Measurements from ENCODE around the gene C8A. TPM values are rescaled to one million over a fixed set of nuclear protein-coding genes. Genes with fewer than 3 reads are reported as not detected.

The C8A gene
- total RNA-seq, 1 experiment from 2014 or later, result 0.13 TPM

GRCh38 chr1:56938646-56939045, 84.0 kb downstream of the C8A start:
- H3K36me3 Mint-ChIP-seq, result no peaks in the 10 kb centered on the region
- TF ChIP-seq SMAD3 (CRISPR knock-in tag; IDR thresholded peaks at IDR 0.05; ENCODE audit: borderline replicate concordance), result no peak
- no peak for TF ChIP-seq CREB1 (CRISPR knock-in tag; IDR thresholded peaks at IDR 0.05)
- no peak for TF ChIP-seq AR (CRISPR knock-in tag; IDR thresholded peaks at IDR 0.05)
- no peak for TF ChIP-seq JUN (CRISPR knock-in tag; IDR thresholded peaks at IDR 0.05)
- no peak for TF ChIP-seq FOXJ3 (CRISPR knock-in tag; IDR thresholded peaks at IDR 0.05; ENCODE audit: borderline replicate concordance)
- no peak for TF ChIP-seq TP53 (CRISPR knock-in tag; IDR thresholded peaks at IDR 0.05)
- TF ChIP-seq E2F4 (CRISPR knock-in tag; IDR thresholded peaks at IDR 0.05; ENCODE audit: borderline replicate concordance, low read depth), result no peak
- no peak for TF ChIP-seq MAX (CRISPR knock-in tag; IDR thresholded peaks at IDR 0.05)
- TF ChIP-seq SMAD4 (CRISPR knock-in tag; IDR thresholded peaks at IDR 0.05), result no peak
- TF ChIP-seq HMGXB4 (CRISPR knock-in tag; IDR thresholded peaks at IDR 0.05), result no peak
- TF ChIP-seq ZNF263 (CRISPR knock-in tag; IDR thresholded peaks at IDR 0.05; ENCODE audit: low read depth), result no peak
- TF ChIP-seq NR3C1 (CRISPR knock-in tag; conservative IDR thresholded peaks at IDR 0.05; ENCODE audit: low read depth), result no peak
- no peak for TF ChIP-seq ZNF416 (CRISPR knock-in tag; IDR thresholded peaks at IDR 0.05)
- TF ChIP-seq PRDM15 (CRISPR knock-in tag; IDR thresholded peaks at IDR 0.05), result no peak
- no peak for TF ChIP-seq KAT7 (CRISPR knock-in tag; IDR thresholded peaks at IDR 0.05; ENCODE audit: borderline replicate concordance)
- H3K4me1 Mint-ChIP-seq, result peaks cover 26% of the 10 kb centered on the region
- H3K9me3 Mint-ChIP-seq, result no peaks in the 10 kb centered on the region
- ChIA-PET CTCF (no interaction called here), POLR2A (no interaction called here)
- H3K27ac Mint-ChIP-seq, result no peak overlapping the region
- no peak overlapping the region for H3K4me3 Mint-ChIP-seq
- peaks cover 60% of the 10 kb centered on the region for H3K27me3 Mint-ChIP-seq (ENCODE audit: low read depth)
- ATAC-seq (no peak), DNase-seq (ENCODE audit: low spot score) (no peak)

- peaks cover 55% of the 10 kb centered on the region for H3K27me3 Mint-ChIP-seq (ENCODE audit: low read depth)
- H3K36me3 Mint-ChIP-seq, result no peaks in the 10 kb centered on the region
- ATAC-seq (peak; percentile 80), DNase-seq (ENCODE audit: low spot score) (no peak)
- H3K4me3 Mint-ChIP-seq, result no peak overlapping the region
- no peak overlapping the region for H3K27ac Mint-ChIP-seq
- H3K9me3 Mint-ChIP-seq, result no peaks in the 10 kb centered on the region
- ChIA-PET CTCF (no interaction called here), POLR2A (no interaction called here)
- H3K4me1 Mint-ChIP-seq, result peaks cover 22% of the 10 kb centered on the region
- no peak for TF ChIP-seq CTCF (IDR thresholded peaks at IDR 0.05)
- no peak for TF ChIP-seq ZBTB43 (CRISPR knock-in tag; IDR thresholded peaks at IDR 0.05)
- TF ChIP-seq ZNF219 (CRISPR knock-in tag; IDR thresholded peaks at IDR 0.05; ENCODE audit: borderline replicate concordance), result no peak
- no peak for TF ChIP-seq ZNF532 (CRISPR knock-in tag; IDR thresholded peaks at IDR 0.05; ENCODE audit: borderline replicate concordance)
Observed at GRCh38 chr1:56939209-56939608, 84.6 kb downstream of the C8A start.
